Measurements from ENCODE around the gene PCCB.

- TF ChIP-seq CTCF (conservative IDR thresholded peaks at IDR 0.05; ENCODE audit: low read length) (no peak), EZH2phosphoT487 (IDR thresholded peaks at IDR 0.05; ENCODE audit: borderline replicate concordance, low read depth, low read length) (no peak)
Measured at GRCh38 chr3:136250903-136251460, 842 bp downstream of the PCCB start.
